ENCODE results near the gene ASTN2. TPM values are rescaled to one million over a fixed set of nuclear protein-coding genes. Genes with fewer than 3 reads are reported as not detected.

The ASTN2 gene
- total RNA-seq, 2 donors from 2014 or later, result 3.1 to 4.9 TPM

- intact Hi-C loops (cut with DNase I, micrococcal nuclease), result no loop called here
- DNase-seq (no peak), ATAC-seq (no peak)
Observed at GRCh38 chr9:116721411-116721810, 693.4 kb downstream of the ASTN2 start.

GRCh38 chr9:116720111-116720510 is 694.7 kb downstream of the ASTN2 start:
- ATAC-seq, result no peak
- no peak for DNase-seq
- intact Hi-C loops (cut with DNase I, micrococcal nuclease), result no loop called here

- ATAC-seq, result no peak
- intact Hi-C loops (cut with DNase I, micrococcal nuclease), result no loop called here
Observed at GRCh38 chr9:116718111-116718510, 696.7 kb downstream of the ASTN2 start.

GRCh38 chr9:116717150-116717549 is 697.7 kb downstream of the ASTN2 start:
- no peak for DNase-seq
- intact Hi-C loops (cut with DNase I, micrococcal nuclease), result no loop called here

More at GRCh38 chr9:116718111-116718510, 696.7 kb downstream of the ASTN2 start:
- no peak for DNase-seq

GRCh38 chr9:116716438-116716837 is 698.4 kb downstream of the ASTN2 start:
- DNase-seq (no peak), ATAC-seq (no peak)
- intact Hi-C loops (cut with DNase I, micrococcal nuclease), result no loop called here

More at GRCh38 chr9:116717150-116717549, 697.7 kb downstream of the ASTN2 start:
- ATAC-seq, result no peak

GRCh38 chr9:116715751-116716150 is 699.1 kb downstream of the ASTN2 start:
- intact Hi-C loops (cut with DNase I, micrococcal nuclease), result no loop called here
- ATAC-seq, result no peak
- no peak for DNase-seq

- intact Hi-C loops (cut with DNase I, micrococcal nuclease), result no loop called here
- ATAC-seq (no peak), DNase-seq (no peak)
Observed at GRCh38 chr9:116713271-116713670, 701.6 kb downstream of the ASTN2 start.

GRCh38 chr9:116712781-116713180 is 702.1 kb downstream of the ASTN2 start:
- ATAC-seq (no peak), DNase-seq (no peak)
- intact Hi-C loops (cut with DNase I, micrococcal nuclease), result no loop called here

- intact Hi-C loops (cut with DNase I, micrococcal nuclease), result no loop called here
- DNase-seq (no peak), ATAC-seq (no peak)
Observed at GRCh38 chr9:116706310-116707290, 708.3 kb downstream of the ASTN2 start.

- ATAC-seq (peak; percentile 46), DNase-seq (no peak)
- intact Hi-C loops (cut with DNase I, micrococcal nuclease), result no loop called here
Observed at GRCh38 chr9:116705531-116705930, 709.3 kb downstream of the ASTN2 start.

- no peak for ATAC-seq
- intact Hi-C loops (cut with DNase I, micrococcal nuclease), result no loop called here
- DNase-seq, result no peak
Observed at GRCh38 chr9:116704470-116704869, 710.4 kb downstream of the ASTN2 start.

- intact Hi-C loops (cut with DNase I, micrococcal nuclease), result no loop called here
- no peak for ATAC-seq
- DNase-seq, result no peak
Observed at GRCh38 chr9:116703634-116704033, 711.2 kb downstream of the ASTN2 start.

- intact Hi-C loops (cut with DNase I, micrococcal nuclease), result no loop called here
- DNase-seq, result no peak
- no peak for ATAC-seq
Observed at GRCh38 chr9:116701940-116702642, 712.8 kb downstream of the ASTN2 start.

GRCh38 chr9:116700882-116701865 is 713.7 kb downstream of the ASTN2 start:
- ATAC-seq (no peak), DNase-seq (no peak)
- intact Hi-C loops (cut with DNase I, micrococcal nuclease), result no loop called here

- ATAC-seq (no peak), DNase-seq (no peak)
- intact Hi-C loops (cut with DNase I, micrococcal nuclease), result no loop called here
Observed at GRCh38 chr9:116700279-116700678, 714.6 kb downstream of the ASTN2 start.

- intact Hi-C loops (cut with DNase I, micrococcal nuclease), result no loop called here
- no peak for DNase-seq
Observed at GRCh38 chr9:116697887-116698286, 717.0 kb downstream of the ASTN2 start.

GRCh38 chr9:116697362-116697761 is 717.5 kb downstream of the ASTN2 start:
- ATAC-seq, result no peak
- intact Hi-C loops (cut with DNase I, micrococcal nuclease), result no loop called here
- DNase-seq, result no peak

More at GRCh38 chr9:116697887-116698286, 717.0 kb downstream of the ASTN2 start:
- no peak for ATAC-seq

- no peak for ATAC-seq
- intact Hi-C loops (cut with DNase I, micrococcal nuclease), result no loop called here
- no peak for DNase-seq
Observed at GRCh38 chr9:116695438-116695837, 719.4 kb downstream of the ASTN2 start.

GRCh38 chr9:116694785-116695291 is 720.0 kb downstream of the ASTN2 start:
- no peak for DNase-seq
- intact Hi-C loops (cut with DNase I, micrococcal nuclease), result no loop called here
- ATAC-seq, result peak; percentile 21
